SK-N-SH (cell line): Measurements from ENCODE around the gene HK2. TPM values are rescaled to one million over a fixed set of nuclear protein-coding genes. Genes with fewer than 3 reads are reported as not detected.

Source experiments
- CTCF ChIA-PET: fragments of 300-600, 350-600 bp; formaldehyde crosslinking; extraction: SDS; loops from one replicate; lab custom pipeline; 2021; lab: Yijun Ruan, JAX
- POLR2A ChIA-PET: fragments of 350-600 bp; sonication (Branson Sonifier 250); formaldehyde crosslinking; extraction: SDS; loops from one replicate; lab custom pipeline; 2020; ENCODE audit warnings: antibody characterized with exemption, inconsistent platforms; lab: Yijun Ruan, JAX
- DNase-seq: peaks from one replicate; pipeline ENCODE4 v3.0.0; 2012
- H2AFZ ChIP-seq: fragments of 200-600 bp; sonication (generic); 2 replicates; pipeline ENCODE4 v1.8.1; 2016; ENCODE audit warnings: antibody characterized with exemption, mild to moderate bottlenecking, low read depth
- H3F3A ChIP-seq: fragments of 200-600 bp; sonication (generic); replicated peaks from 2 replicates; pipeline ENCODE3; 2016; ENCODE audit warnings: antibody characterized with exemption, mild to moderate bottlenecking; ENCODE audit not compliant: insufficient read depth
- H3K27ac ChIP-seq, 2 experiments: fragments of 200-500 bp in 1 of 2; fragments of 200-600 bp in 1 of 2; sonication (Bioruptor generic) in 1 of 2; sonication (generic), shearing (Covaris generic) in 1 of 2; 2 replicates each; pipeline versions ENCODE4 v1.5.1 to v1.6.1; 2014 to 2016; ENCODE audit warnings: low read depth in 2 of 2, inconsistent platforms in 1 of 2, low read length in 1 of 2, mild to moderate bottlenecking in 1 of 2, mixed read lengths in 1 of 2
- H3K27me3 ChIP-seq: fragments of 200-600 bp; sonication (generic), shearing (Covaris generic); 2 replicates; pipeline ENCODE4 v1.6.1; 2016; ENCODE audit warnings: mixed run types; ENCODE audit not compliant: insufficient read depth
- H3K36me3 ChIP-seq, 2 experiments: fragments of 200-500 bp in 1 of 2; fragments of 200-600 bp in 1 of 2; sonication (Bioruptor generic) in 1 of 2; sonication (generic) in 1 of 2; replicated peaks in 1 of 2; 2 replicates each; pipeline versions ENCODE3 to v1.5.1; 2014 to 2016; ENCODE audit warnings: low read length in 1 of 2, mild to moderate bottlenecking in 1 of 2; ENCODE audit not compliant: insufficient read depth in 2 of 2, control insufficient read depth in 1 of 2
- H3K4me1 ChIP-seq, 2 experiments: fragments of 200-500 bp in 1 of 2; fragments of 200-600 bp in 1 of 2; sonication (Bioruptor generic) in 1 of 2; sonication (generic), shearing (Covaris generic) in 1 of 2; 2 replicates each; pipeline versions ENCODE4 v1.5.1 to v1.6.1; 2014 to 2016; ENCODE audit warnings: low read depth in 1 of 2, low read length in 1 of 2, mixed run types in 1 of 2; ENCODE audit not compliant: insufficient read depth in 2 of 2, control insufficient read depth in 1 of 2
- H3K4me2 ChIP-seq: fragments of 200-600 bp; sonication (generic), shearing (Covaris generic); 2 replicates; pipeline ENCODE4 v1.6.1; 2017; ENCODE audit warnings: mixed run types
- H3K4me3 ChIP-seq, 2 experiments: fragments of 200-500 bp in 1 of 2; fragments of 200-600 bp in 1 of 2; sonication (Bioruptor generic) in 1 of 2; sonication (generic), shearing (Covaris generic) in 1 of 2; 2 replicates each; pipeline versions ENCODE4 v1.5.1 to v1.8.1; 2014 to 2016; ENCODE audit warnings: low read depth in 2 of 2, inconsistent platforms in 1 of 2, low read length in 1 of 2, mild to moderate bottlenecking in 1 of 2, mixed read lengths in 1 of 2, moderate library complexity in 1 of 2
- H3K79me2 ChIP-seq: fragments of 200-600 bp; sonication (generic); 2 replicates; pipeline ENCODE4 v1.8.1; 2017; ENCODE audit warnings: mild to moderate bottlenecking; ENCODE audit not compliant: insufficient read depth
- H3K9ac ChIP-seq: fragments of 200-600 bp; sonication (generic); 2 replicates; pipeline ENCODE4 v1.6.1; 2017; ENCODE audit warnings: mixed run types
- H3K9me2 ChIP-seq: fragments of 200-600 bp; sonication (generic); 2 replicates; pipeline ENCODE4 v1.6.1; 2017; ENCODE audit warnings: mixed run types
- H3K9me3 ChIP-seq: fragments of 200-600 bp; sonication (generic); 2 replicates; pipeline ENCODE4 v1.6.1; 2017; ENCODE audit warnings: mixed run types, mild to moderate bottlenecking, moderate library complexity
- H4K20me1 ChIP-seq: fragments of 200-600 bp; sonication (generic); 2 replicates; pipeline ENCODE4 v1.6.1; 2017; ENCODE audit warnings: mild to moderate bottlenecking, mixed run types; ENCODE audit not compliant: insufficient read depth
- EP300 ChIP-seq, 2 experiments: IDR thresholded peaks; 2 replicates each; pipeline versions ENCODE4 v1.4.0 to v1.6.1; 2012; ENCODE audit warnings: borderline replicate concordance in 1 of 2, low read depth in 1 of 2, low read length in 1 of 2
- FOXM1 ChIP-seq: IDR thresholded peaks from 2 replicates; pipeline ENCODE4 v1.4.0; 2012; ENCODE audit warnings: low read depth, mild to moderate bottlenecking
- GABPA ChIP-seq: IDR thresholded peaks from 2 replicates; pipeline ENCODE4 v1.4.0; 2012; ENCODE audit warnings: low read depth, mild to moderate bottlenecking
- NRF1 ChIP-seq: IDR thresholded peaks from 2 replicates; pipeline ENCODE4 v1.6.1; 2012; ENCODE audit warnings: low read depth, mild to moderate bottlenecking, low read length
- RXRA ChIP-seq: IDR thresholded peaks from 2 replicates; pipeline ENCODE4 v1.4.0; 2012; ENCODE audit warnings: low read depth, mild to moderate bottlenecking, borderline replicate concordance
- SIN3A ChIP-seq: IDR thresholded peaks from 2 replicates; pipeline ENCODE4 v1.6.1; 2012; ENCODE audit warnings: low read depth, mild to moderate bottlenecking, low read length, moderate library complexity, borderline replicate concordance
- TCF12 ChIP-seq: IDR thresholded peaks from 2 replicates; pipeline ENCODE4 v1.4.0; 2012
- TEAD4 ChIP-seq: IDR thresholded peaks from 2 replicates; pipeline ENCODE4 v1.4.0; 2012; ENCODE audit warnings: mild to moderate bottlenecking, borderline replicate concordance; ENCODE audit not compliant: insufficient read depth
- YY1 ChIP-seq: IDR thresholded peaks from 2 replicates; pipeline ENCODE4 v1.4.0; 2012; ENCODE audit warnings: low read depth, mild to moderate bottlenecking
- WGBS: methylation state at CpG from one replicate; pipeline ENCODE4 v1.1.6; 2017; ENCODE audit warnings: low lambda C conversion rate; 5-methylcytosine and 5-hydroxymethylcytosine counted together
- polyA plus RNA-seq, 3 experiments: library from polyadenylated mRNA; depleted of rRNA; stranded (reverse); fragments of >200 nt; gene quantifications; 2 replicates each; pipeline ENCODE4 v1.2.3, GENCODE V29; 2012
- TF ChIP-seq, protein P1 (sequence below): IDR thresholded peaks from 2 replicates; pipeline ENCODE4 v1.6.1; 2012; ENCODE audit warnings: mild to moderate bottlenecking, low read depth, low read length, moderate library complexity
- TF ChIP-seq, protein P2 (sequence below): IDR thresholded peaks from 2 replicates; pipeline ENCODE4; 2012
- TF ChIP-seq, protein P3 (sequence below): fragments of 150-350 bp; IDR thresholded peaks from 2 replicates; pipeline ENCODE4 v1.6.1; 2017; ENCODE audit warnings: antibody characterized with exemption, low read length, low read depth, borderline replicate concordance

Gene HK2
- polyA plus RNA-seq, 1 of the 3 experiments (the other 2 are of a cell fraction), result 13.5 TPM

DNA sequence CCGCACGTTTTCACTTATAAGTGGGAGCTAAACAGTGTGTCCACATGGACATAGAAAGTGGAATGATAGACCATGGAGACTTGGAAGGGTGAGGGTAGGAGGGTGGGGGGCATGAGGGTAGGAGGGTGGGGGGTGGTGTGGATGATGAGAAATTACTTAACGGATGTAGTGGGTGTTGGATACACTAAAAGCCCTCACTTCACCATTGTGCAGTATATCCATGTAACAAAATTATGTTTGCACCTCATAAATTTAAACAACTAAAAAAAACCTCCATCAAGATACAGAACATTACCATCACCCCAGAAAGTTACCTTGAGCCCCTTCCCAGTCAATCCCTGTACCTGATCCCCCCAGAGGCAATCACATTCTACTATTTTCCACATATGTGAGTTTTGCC lies 26.2 kb downstream of the HK2 start:
- no peaks in the 10 kb centered on the region for H3K9me2 ChIP-seq
- DNase-seq, result no peak
- H3K4me2 ChIP-seq, result no peak overlapping the region
- TF ChIP-seq, protein P1, sequence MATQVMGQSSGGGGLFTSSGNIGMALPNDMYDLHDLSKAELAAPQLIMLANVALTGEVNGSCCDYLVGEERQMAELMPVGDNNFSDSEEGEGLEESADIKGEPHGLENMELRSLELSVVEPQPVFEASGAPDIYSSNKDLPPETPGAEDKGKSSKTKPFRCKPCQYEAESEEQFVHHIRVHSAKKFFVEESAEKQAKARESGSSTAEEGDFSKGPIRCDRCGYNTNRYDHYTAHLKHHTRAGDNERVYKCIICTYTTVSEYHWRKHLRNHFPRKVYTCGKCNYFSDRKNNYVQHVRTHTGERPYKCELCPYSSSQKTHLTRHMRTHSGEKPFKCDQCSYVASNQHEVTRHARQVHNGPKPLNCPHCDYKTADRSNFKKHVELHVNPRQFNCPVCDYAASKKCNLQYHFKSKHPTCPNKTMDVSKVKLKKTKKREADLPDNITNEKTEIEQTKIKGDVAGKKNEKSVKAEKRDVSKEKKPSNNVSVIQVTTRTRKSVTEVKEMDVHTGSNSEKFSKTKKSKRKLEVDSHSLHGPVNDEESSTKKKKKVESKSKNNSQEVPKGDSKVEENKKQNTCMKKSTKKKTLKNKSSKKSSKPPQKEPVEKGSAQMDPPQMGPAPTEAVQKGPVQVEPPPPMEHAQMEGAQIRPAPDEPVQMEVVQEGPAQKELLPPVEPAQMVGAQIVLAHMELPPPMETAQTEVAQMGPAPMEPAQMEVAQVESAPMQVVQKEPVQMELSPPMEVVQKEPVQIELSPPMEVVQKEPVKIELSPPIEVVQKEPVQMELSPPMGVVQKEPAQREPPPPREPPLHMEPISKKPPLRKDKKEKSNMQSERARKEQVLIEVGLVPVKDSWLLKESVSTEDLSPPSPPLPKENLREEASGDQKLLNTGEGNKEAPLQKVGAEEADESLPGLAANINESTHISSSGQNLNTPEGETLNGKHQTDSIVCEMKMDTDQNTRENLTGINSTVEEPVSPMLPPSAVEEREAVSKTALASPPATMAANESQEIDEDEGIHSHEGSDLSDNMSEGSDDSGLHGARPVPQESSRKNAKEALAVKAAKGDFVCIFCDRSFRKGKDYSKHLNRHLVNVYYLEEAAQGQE, result no peak
- no peaks in the 10 kb centered on the region for H3K79me2 ChIP-seq
- H3K9ac ChIP-seq, result no peak overlapping the region
- WGBS, result 86% methylated on average over 3 of the region's 3 CpGs
- H3F3A ChIP-seq, result no peaks in the 10 kb centered on the region
- H3K27ac ChIP-seq, result no peak overlapping the region
- no peaks in the 10 kb centered on the region for H3K36me3 ChIP-seq
- no peaks in the 10 kb centered on the region for H3K9me3 ChIP-seq
- H3K27me3 ChIP-seq, result no peaks in the 10 kb centered on the region
- no peaks in the 10 kb centered on the region for H4K20me1 ChIP-seq
- POLR2A ChIA-PET, result no interaction called here
- H2AFZ ChIP-seq, result no peak overlapping the region
- CTCF ChIA-PET, result interaction anchor here (1.4 kb wide), 2 partner anchors 10 to 16 kb away, joined by 3 read pairs; no protein-coding TSS in a partner anchor
- peaks cover 4 to 35% of the 10 kb centered on the region in 2 experiments; a peak in 3 of 4 replicates for H3K4me1 ChIP-seq
- no peak overlapping the region for H3K4me3 ChIP-seq

DNA sequence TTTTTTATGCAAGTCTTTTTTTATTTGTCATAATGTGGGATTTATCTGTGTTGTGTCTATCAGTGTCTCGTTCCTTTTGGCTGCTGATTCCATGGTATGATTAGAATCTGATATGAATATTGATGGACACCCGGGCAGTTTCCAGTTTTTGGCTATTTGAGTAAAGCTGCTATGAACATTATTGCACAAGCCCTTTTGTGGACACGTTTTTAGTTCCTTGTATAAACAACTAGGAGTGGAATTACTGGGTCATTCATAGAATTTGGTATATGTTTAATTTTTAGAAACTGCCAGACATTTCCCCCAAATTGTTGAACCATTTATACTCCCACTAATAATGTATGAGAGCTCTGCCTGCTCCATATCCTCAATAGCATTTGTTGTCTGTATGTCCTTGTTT lies 26.6 kb downstream of the HK2 start:
- no peaks in the 10 kb centered on the region for H3K79me2 ChIP-seq

DNA sequence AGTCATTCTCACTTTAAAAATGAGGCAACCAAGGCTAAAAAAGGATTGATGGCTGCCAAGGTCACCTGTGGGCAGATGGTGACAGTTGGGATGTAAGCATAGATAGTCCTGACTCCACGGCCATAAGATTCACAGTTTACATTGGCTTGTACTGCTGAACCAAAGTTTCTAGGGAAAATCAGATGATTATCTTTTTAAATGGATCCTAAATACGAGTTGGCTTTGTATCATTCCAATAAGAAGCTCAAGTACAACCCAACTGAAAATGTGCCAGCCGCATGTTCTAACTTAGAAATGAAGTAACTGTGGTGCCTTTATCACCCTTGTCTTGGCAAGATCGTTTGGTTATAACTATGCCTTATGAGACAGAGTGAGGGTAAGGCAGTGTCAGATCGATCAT lies 27.6 kb downstream of the HK2 start:
- POLR2A ChIA-PET, result interaction anchor here (1.5 to 2.5 kb wide), 2 partner anchors 10 to 45 kb away, joined by 8 to 9 read pairs; no protein-coding TSS in a partner anchor
- no peak overlapping the region for H3K4me2 ChIP-seq
- H3K27me3 ChIP-seq, result no peaks in the 10 kb centered on the region
- H3K27ac ChIP-seq, result peak overlapping the region in 1 of 2 experiments; percentile 78; a peak in 1 of 4 replicates
- no peaks in the 10 kb centered on the region for H3F3A ChIP-seq
- H4K20me1 ChIP-seq, result no peaks in the 10 kb centered on the region
- no peaks in the 10 kb centered on the region for H3K9me2 ChIP-seq
- H3K36me3 ChIP-seq, result no peaks in the 10 kb centered on the region
- H3K4me3 ChIP-seq, result no peak overlapping the region
- no peak overlapping the region for H3K9ac ChIP-seq
- no peaks in the 10 kb centered on the region for H3K9me3 ChIP-seq
- 78% methylated on average over 5 of the region's 5 CpGs for WGBS
- no peaks in the 10 kb centered on the region for H3K79me2 ChIP-seq
- CTCF ChIA-PET, result interaction anchor here (0.9 to 5.2 kb wide), 9 partner anchors 12 to 170 kb away, joined by 3 to 50 read pairs (median 8); partner anchors contain the start of gene HK2
- DNase-seq, result no peak
- H3K4me1 ChIP-seq, result peaks cover 4 to 49% of the 10 kb centered on the region in 2 experiments; a peak in 3 of 4 replicates
- H2AFZ ChIP-seq, result no peak overlapping the region
- TF ChIP-seq, protein P1, result no peak
- TF ChIP-seq, protein P2, sequence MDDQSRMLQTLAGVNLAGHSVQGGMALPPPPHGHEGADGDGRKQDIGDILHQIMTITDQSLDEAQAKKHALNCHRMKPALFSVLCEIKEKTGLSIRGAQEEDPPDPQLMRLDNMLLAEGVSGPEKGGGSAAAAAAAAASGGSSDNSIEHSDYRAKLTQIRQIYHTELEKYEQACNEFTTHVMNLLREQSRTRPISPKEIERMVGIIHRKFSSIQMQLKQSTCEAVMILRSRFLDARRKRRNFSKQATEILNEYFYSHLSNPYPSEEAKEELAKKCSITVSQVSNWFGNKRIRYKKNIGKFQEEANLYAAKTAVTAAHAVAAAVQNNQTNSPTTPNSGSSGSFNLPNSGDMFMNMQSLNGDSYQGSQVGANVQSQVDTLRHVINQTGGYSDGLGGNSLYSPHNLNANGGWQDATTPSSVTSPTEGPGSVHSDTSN, result no peak
- TF ChIP-seq NRF1 (no peak), GABPA (no peak), SIN3A (no peak), FOXM1 (no peak), RXRA (no peak), YY1 (no peak), TEAD4 (no peak)
- TF ChIP-seq, protein P3, sequence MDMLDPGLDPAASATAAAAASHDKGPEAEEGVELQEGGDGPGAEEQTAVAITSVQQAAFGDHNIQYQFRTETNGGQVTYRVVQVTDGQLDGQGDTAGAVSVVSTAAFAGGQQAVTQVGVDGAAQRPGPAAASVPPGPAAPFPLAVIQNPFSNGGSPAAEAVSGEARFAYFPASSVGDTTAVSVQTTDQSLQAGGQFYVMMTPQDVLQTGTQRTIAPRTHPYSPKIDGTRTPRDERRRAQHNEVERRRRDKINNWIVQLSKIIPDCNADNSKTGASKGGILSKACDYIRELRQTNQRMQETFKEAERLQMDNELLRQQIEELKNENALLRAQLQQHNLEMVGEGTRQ, result no peak

More for the DNA sequence above, 26.6 kb downstream of the HK2 start:
- H3K9me2 ChIP-seq, result no peaks in the 10 kb centered on the region
- H3K9ac ChIP-seq, result no peak overlapping the region
- H3K9me3 ChIP-seq, result no peaks in the 10 kb centered on the region
- H3K4me2 ChIP-seq, result no peak overlapping the region
- H3F3A ChIP-seq, result no peaks in the 10 kb centered on the region
- 76% methylated on average over 3 of the region's 3 CpGs for WGBS
- TF ChIP-seq EP300 (IDR thresholded peaks at IDR 0.05; ENCODE audit: borderline replicate concordance in 1 of 2, low read depth in 1 of 2, low read length in 1 of 2) (no peak), TCF12 (no peak)
- DNase-seq, result no peak
- H3K27ac ChIP-seq, result no peak overlapping the region; a peak in 1 of 4 replicates
- peaks cover 4 to 39% of the 10 kb centered on the region in 2 experiments; a peak in 3 of 4 replicates for H3K4me1 ChIP-seq
- POLR2A ChIA-PET, result no interaction called here
- H3K27me3 ChIP-seq, result no peaks in the 10 kb centered on the region
- no peaks in the 10 kb centered on the region for H4K20me1 ChIP-seq
- CTCF ChIA-PET, result interaction anchor here (1.4 kb wide), 2 partner anchors 10 to 13 kb away, joined by 3 to 5 read pairs; no protein-coding TSS in a partner anchor
- no peak overlapping the region for H2AFZ ChIP-seq
- H3K36me3 ChIP-seq, result no peaks in the 10 kb centered on the region
- H3K4me3 ChIP-seq, result no peak overlapping the region
